Measurements from ENCODE around the gene LRRC1.

DNA sequence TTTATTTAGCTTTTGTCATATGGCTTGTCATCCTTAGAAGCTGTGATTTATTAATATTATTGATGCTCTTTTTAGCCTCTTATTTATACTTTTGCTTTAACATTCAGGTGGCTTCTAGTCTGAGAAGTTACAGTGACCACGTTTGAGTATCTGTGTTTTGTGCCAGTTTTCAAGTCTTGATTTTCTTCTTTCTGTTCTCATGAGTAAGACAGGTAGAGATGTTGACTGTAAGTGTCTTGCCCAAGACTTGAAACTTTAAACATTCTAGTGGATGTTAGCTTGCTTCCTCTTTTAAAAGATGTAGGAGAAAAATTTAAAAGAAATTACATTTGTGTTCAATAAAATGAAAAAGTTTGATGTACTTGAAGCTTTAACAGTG is 122.6 kb downstream of the LRRC1 start:
- TF ChIP-seq, protein P1, sequence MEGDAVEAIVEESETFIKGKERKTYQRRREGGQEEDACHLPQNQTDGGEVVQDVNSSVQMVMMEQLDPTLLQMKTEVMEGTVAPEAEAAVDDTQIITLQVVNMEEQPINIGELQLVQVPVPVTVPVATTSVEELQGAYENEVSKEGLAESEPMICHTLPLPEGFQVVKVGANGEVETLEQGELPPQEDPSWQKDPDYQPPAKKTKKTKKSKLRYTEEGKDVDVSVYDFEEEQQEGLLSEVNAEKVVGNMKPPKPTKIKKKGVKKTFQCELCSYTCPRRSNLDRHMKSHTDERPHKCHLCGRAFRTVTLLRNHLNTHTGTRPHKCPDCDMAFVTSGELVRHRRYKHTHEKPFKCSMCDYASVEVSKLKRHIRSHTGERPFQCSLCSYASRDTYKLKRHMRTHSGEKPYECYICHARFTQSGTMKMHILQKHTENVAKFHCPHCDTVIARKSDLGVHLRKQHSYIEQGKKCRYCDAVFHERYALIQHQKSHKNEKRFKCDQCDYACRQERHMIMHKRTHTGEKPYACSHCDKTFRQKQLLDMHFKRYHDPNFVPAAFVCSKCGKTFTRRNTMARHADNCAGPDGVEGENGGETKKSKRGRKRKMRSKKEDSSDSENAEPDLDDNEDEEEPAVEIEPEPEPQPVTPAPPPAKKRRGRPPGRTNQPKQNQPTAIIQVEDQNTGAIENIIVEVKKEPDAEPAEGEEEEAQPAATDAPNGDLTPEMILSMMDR (conservative IDR thresholded peaks at IDR 0.05 in 1 of 2, IDR thresholded peaks at IDR 0.05 in 1 of 2; ENCODE audit: extremely low read depth in 1 of 2, insufficient read depth in 1 of 2, low read depth in 1 of 2, low read length in 2 of 2), result no peak
- TF ChIP-seq EZH2 (IDR thresholded peaks at IDR 0.05; ENCODE audit: borderline replicate concordance, low read length), result no peak
